H9 (cell line): ENCODE data around the gene MROH2A. TPM values are rescaled to one million over a fixed set of nuclear protein-coding genes. Genes with fewer than 3 reads are reported as not detected.
A peak's percentile ranks its signal among the peaks of the same experiment; 100 is the strongest.

Experiments used
- DNase-seq: peaks from one replicate; pipeline ENCODE4 v3.0.0-alpha.2; 2017
- H2AFZ ChIP-seq: one replicate; pipeline ENCODE4 v1.6.1; 2013; ENCODE audit warnings: mild to moderate bottlenecking, low read length, control low read depth, moderate library complexity
- H2AK5ac ChIP-seq: 2 replicates; pipeline ENCODE4 v1.6.1; 2013; ENCODE audit warnings: low read length, control low read depth, mixed read lengths; ENCODE audit not compliant: insufficient read length
- H2BK120ac ChIP-seq: one replicate; pipeline ENCODE4 v1.6.1; 2013; ENCODE audit warnings: low read depth, mild to moderate bottlenecking, low read length, control low read depth, inconsistent platforms; ENCODE audit not compliant: poor library complexity, severe bottlenecking
- H2BK12ac ChIP-seq: 2 replicates; pipeline ENCODE4 v1.6.1; 2013; ENCODE audit warnings: low read length, control low read depth, mixed read lengths, low read depth; ENCODE audit not compliant: insufficient read length
- H2BK15ac ChIP-seq: 2 replicates; pipeline ENCODE4 v1.6.1; 2013; ENCODE audit warnings: low read depth, low read length, control low read depth
- H2BK20ac ChIP-seq: one replicate; pipeline ENCODE4 v1.6.1; 2013; ENCODE audit warnings: low read depth, mild to moderate bottlenecking, low read length, control low read depth, inconsistent platforms; ENCODE audit not compliant: poor library complexity, severe bottlenecking
- H2BK5ac ChIP-seq: 2 replicates; pipeline ENCODE4 v1.6.1; 2013; ENCODE audit warnings: low read length, control low read depth, mixed read lengths; ENCODE audit not compliant: insufficient read length
- H3K14ac ChIP-seq: 2 replicates; pipeline ENCODE4 v1.6.1; 2013; ENCODE audit warnings: low read length, control low read depth; ENCODE audit not compliant: insufficient read depth
- H3K18ac ChIP-seq: 2 replicates; pipeline ENCODE4 v1.6.1; 2013; ENCODE audit warnings: low read depth, mild to moderate bottlenecking, mixed read lengths, low read length, control low read depth; ENCODE audit not compliant: insufficient read length
- H3K23ac ChIP-seq: 2 replicates; pipeline ENCODE4 v1.6.1; 2013; ENCODE audit warnings: low read length, control low read depth, mixed read lengths, low read depth; ENCODE audit not compliant: insufficient read length
- H3K23me2 ChIP-seq: 2 replicates; pipeline ENCODE4 v1.6.1; 2013; ENCODE audit warnings: low read depth, mild to moderate bottlenecking, mixed read lengths, low read length, control low read depth; ENCODE audit not compliant: insufficient read length, poor library complexity, severe bottlenecking
- H3K27ac ChIP-seq: 2 replicates; pipeline ENCODE4 v1.5.1; 2013; ENCODE audit warnings: low read length, control low read depth, mixed read lengths, low read depth; ENCODE audit not compliant: insufficient read length
- H3K27me3 ChIP-seq: 2 replicates; pipeline ENCODE4 v1.6.1; 2013; ENCODE audit warnings: low read length, control low read depth, inconsistent platforms; ENCODE audit not compliant: insufficient read depth
- H3K4ac ChIP-seq: 2 replicates; pipeline ENCODE4 v1.6.1; 2013; ENCODE audit warnings: low read depth, mild to moderate bottlenecking, control low read depth, inconsistent platforms, low read length, moderate library complexity
- H3K4me1 ChIP-seq: 2 replicates; pipeline ENCODE4 v1.6.1; 2013; ENCODE audit warnings: low read length, control low read depth, inconsistent platforms; ENCODE audit not compliant: insufficient read depth
- H3K4me2 ChIP-seq: 2 replicates; pipeline ENCODE4 v1.6.1; 2013; ENCODE audit warnings: low read length, control low read depth, mixed read lengths; ENCODE audit not compliant: insufficient read length, insufficient read depth
- H3K56ac ChIP-seq: 2 replicates; pipeline ENCODE4 v1.6.1; 2013; ENCODE audit warnings: low read depth, mild to moderate bottlenecking, mixed read lengths, low read length, control low read depth; ENCODE audit not compliant: insufficient read length
- H3K79me1 ChIP-seq: 2 replicates; pipeline ENCODE4 v1.6.1; 2013; ENCODE audit warnings: low read depth, mild to moderate bottlenecking, moderate library complexity, low read length, control low read depth, inconsistent platforms; ENCODE audit not compliant: insufficient read depth, poor library complexity, severe bottlenecking
- H3K79me2 ChIP-seq: 2 replicates; pipeline ENCODE4 v1.6.1; 2013; ENCODE audit warnings: low read length, control low read depth, inconsistent platforms; ENCODE audit not compliant: insufficient read depth
- H3K9ac ChIP-seq: 2 replicates; pipeline ENCODE4 v1.6.1; 2013; ENCODE audit warnings: low read length, control low read depth, mixed read lengths; ENCODE audit not compliant: insufficient read length; ENCODE audit errors: extremely low read depth
- H3K9me3 ChIP-seq: one replicate; pipeline ENCODE4 v1.6.1; 2013; ENCODE audit warnings: low read depth, low read length, inconsistent platforms; ENCODE audit not compliant: control insufficient read depth
- H3T11ph ChIP-seq: one replicate; pipeline ENCODE4 v1.6.1; 2013; ENCODE audit warnings: mild to moderate bottlenecking, low read length, control low read depth, inconsistent platforms
- H4K20me1 ChIP-seq: one replicate; pipeline ENCODE4 v1.6.1; 2013; ENCODE audit not compliant: control insufficient read depth, insufficient read length, insufficient read depth
- H4K5ac ChIP-seq: 2 replicates; pipeline ENCODE4 v1.6.1; 2013; ENCODE audit warnings: low read depth, mild to moderate bottlenecking, mixed read lengths, low read length, control low read depth; ENCODE audit not compliant: insufficient read length
- H4K8ac ChIP-seq: replicated peaks from 2 replicates; pipeline ENCODE4 v1.6.1; 2013; ENCODE audit warnings: low read length, control low read depth, mixed read lengths, low read depth; ENCODE audit not compliant: insufficient read length
- H4K91ac ChIP-seq: 2 replicates; pipeline ENCODE4 v1.6.1; 2013; ENCODE audit warnings: low read depth, mild to moderate bottlenecking, moderate library complexity, mixed read lengths, low read length, control low read depth; ENCODE audit not compliant: insufficient read length
- H3K27ac Mint-ChIP-seq, 3 experiments: 2 replicates in 2 of 3; 3 replicates in 1 of 3; pipeline ENCODE4 v1.8.0; 2020 to 2021; ENCODE audit warnings: mixed read lengths in 3 of 3, mild to moderate bottlenecking in 1 of 3, moderate library complexity in 1 of 3
- H3K27me3 Mint-ChIP-seq: 2 replicates; pipeline ENCODE4 v1.8.0; 2021; ENCODE audit warnings: low read depth, mild to moderate bottlenecking, moderate library complexity, mixed read lengths
- H3K36me3 Mint-ChIP-seq, 3 experiments: 2 replicates in 2 of 3; 3 replicates in 1 of 3; pipeline ENCODE4 v1.8.0; 2020 to 2021; ENCODE audit warnings: low read depth in 3 of 3, mixed read lengths in 3 of 3; ENCODE audit not compliant: insufficient read depth in 1 of 3
- H3K4me1 Mint-ChIP-seq, 2 experiments: 2 replicates each; pipeline ENCODE4 v1.8.0; 2020; ENCODE audit warnings: mixed read lengths in 2 of 2
- H3K4me3 Mint-ChIP-seq, 2 experiments: 2 replicates in 1 of 2; 3 replicates in 1 of 2; pipeline ENCODE4 v1.8.0; 2020 to 2021; ENCODE audit warnings: mild to moderate bottlenecking in 2 of 2, mixed read lengths in 2 of 2, moderate library complexity in 1 of 2
- H3K9me3 Mint-ChIP-seq, 2 experiments: 2 replicates in 1 of 2; 3 replicates in 1 of 2; pipeline ENCODE4 v1.8.0; 2020; ENCODE audit warnings: mild to moderate bottlenecking in 2 of 2, mixed read lengths in 2 of 2, moderate library complexity in 1 of 2
- CTCF ChIP-seq: fragments of 200-600 bp; sonication (generic); conservative IDR thresholded peaks from 3 replicates; pipeline ENCODE4 v1.8.0; 2021; ENCODE audit warnings: antibody characterized with exemption, mild to moderate bottlenecking
- WGBS: extraction: QIAGEN DNeasy Blood & Tissue Kit; methylation state at CpG from one replicate; pipeline ENCODE4 v1.1.7; 2013; ENCODE audit warnings: missing lambda C conversion rate, low lambda C conversion rate, mixed read lengths; ENCODE audit not compliant: insufficient read length; ENCODE audit errors: extremely low coverage; 5-methylcytosine and 5-hydroxymethylcytosine counted together
- total RNA-seq: library from RNA; stranded (reverse); gene quantifications from 2 replicates; pipeline ENCODE4 v1.2.1, GENCODE V29; 2021

MROH2A gene
- total RNA-seq, 1 experiment from 2014 or later, result not detected

GRCh38 chr2:233791151-233791882 is 13.2 kb downstream of the MROH2A start:
- Histone ChIP-seq H3K4me1 (no peaks in the 10 kb centered on the region), H3K4ac (no peak overlapping the region), H2BK12ac (no peak overlapping the region), H4K91ac (no peak overlapping the region), H2BK120ac (no peak overlapping the region), H3K23ac (no peak overlapping the region), H3K27ac (no peak overlapping the region), H2AK5ac (no peak overlapping the region), H4K20me1 (no peaks in the 10 kb centered on the region), H3K56ac (no peak overlapping the region), H2BK20ac (no peak overlapping the region), H3K4me2 (no peak overlapping the region), H3K23me2 (no peaks in the 10 kb centered on the region), H3K9ac (no peak overlapping the region), H2AFZ (no peak overlapping the region), H2BK5ac (no peak overlapping the region), H3T11ph (no peak overlapping the region), H2BK15ac (no peak overlapping the region), H4K8ac (no peak overlapping the region), H3K18ac (no peak overlapping the region), H3K79me2 (no peaks in the 10 kb centered on the region), H3K27me3 (no peaks in the 10 kb centered on the region), H3K9me3 (no peaks in the 10 kb centered on the region), H4K5ac (no peak overlapping the region), H3K14ac (no peak overlapping the region; the same call in 1 of the 2 replicates), H3K79me1 (no peaks in the 10 kb centered on the region)
- TF ChIP-seq CTCF, result no peak
- no peaks in the 10 kb centered on the region for H3K4me1 Mint-ChIP-seq
- H3K9me3 Mint-ChIP-seq, result peaks cover 0 to 3% of the 10 kb centered on the region in 2 experiments; a peak in 1 of 5 replicates
- peaks cover 10% of the 10 kb centered on the region for H3K27me3 Mint-ChIP-seq
- no peak overlapping the region for H3K4me3 Mint-ChIP-seq
- H3K27ac Mint-ChIP-seq, result no peak overlapping the region
- H3K36me3 Mint-ChIP-seq, result no peaks in the 10 kb centered on the region; a peak in 1 of 7 replicates
- no CpG with 5 or more reads among the region's 18 CpGs for WGBS
- peak; percentile 23 for DNase-seq
